PC-9 (cell line): ENCODE results near the gene IGFBP4.

Experiments used
- CTCF ChIP-seq: fragments of 200-600 bp; sonication (generic); conservative IDR thresholded peaks from 2 replicates; pipeline ENCODE4 v1.6.1; 2017; ENCODE audit warnings: mixed run types, antibody characterized with exemption, mild to moderate bottlenecking, moderate library complexity
- EZH2 ChIP-seq: fragments of 200-600 bp; sonication (generic); IDR thresholded peaks from 2 replicates; pipeline ENCODE4 v1.8.0; 2017; ENCODE audit warnings: antibody characterized with exemption, low read depth

GRCh38 chr17:40495140-40495539 lies 51.9 kb downstream of the IGFBP4 start:
- TF ChIP-seq CTCF (no peak), EZH2 (no peak)
